HCT116 (cell line): ENCODE results near the gene INTS3. TPM values are rescaled to one million over a fixed set of nuclear protein-coding genes. Genes with fewer than 3 reads are reported as not detected.

Experiments
- ATAC-seq: fragments of 200-7000 bp; cut with Tn5 transposase; 2 replicates; pipeline ENCODE4 v1.9.1; 2020; ENCODE audit warnings: mild to moderate bottlenecking, moderate library complexity
- BruUV-seq: library from RNA; stranded (reverse); fragments of 400-500 nt; replicated peaks from 2 replicates; lab custom pipeline; 2021; lab: Mats Ljungman, UMichigan
- CTCF ChIA-PET: fragments of 300-600 bp; sonication (Branson Sonifier 250); formaldehyde crosslinking; loops from one replicate; lab custom pipeline; 2021; ENCODE audit warnings: antibody characterized with exemption; lab: Charles Lee
- POLR2A ChIA-PET: fragments of 300-600, 350-600 bp; sonication (Branson Sonifier 250); formaldehyde crosslinking; loops from one replicate; lab custom pipeline; 2021; ENCODE audit warnings: antibody characterized with exemption; lab: Charles Lee
- RAD21 ChIA-PET, 2 experiments: fragments of 300-600 bp; sonication (Branson Sonifier 250); formaldehyde crosslinking; loops; one replicate each; lab custom pipeline; 2023; ENCODE audit warnings: low total read pairs in 2 of 2; ENCODE audit not compliant: uncharacterized antibody in 2 of 2, unreplicated experiment in 2 of 2, low non-redundant PET in 1 of 2; lab: Charles Lee
- DNase-seq: peaks from one replicate; pipeline ENCODE4 v3.0.0-alpha.2; 2010; ENCODE audit warnings: low read depth, low spot score
- H2AFZ ChIP-seq: fragments of 200-600 bp; shearing (Covaris generic), sonication (generic); 2 replicates; pipeline ENCODE4 v1.6.1; 2017; ENCODE audit warnings: low read depth, mixed run types, mixed read lengths, antibody characterized with exemption, low read length; ENCODE audit not compliant: poor library complexity, severe bottlenecking
- H3K27ac ChIP-seq: 2 replicates; pipeline ENCODE4 v1.5.1; 2012; ENCODE audit warnings: low read depth, low read length
- H3K27me3 ChIP-seq: fragments of 200-600 bp; sonication (generic); 2 replicates; pipeline ENCODE4 v1.6.1; 2016; ENCODE audit warnings: mixed run types, low read length, mixed read lengths; ENCODE audit not compliant: insufficient read depth
- H3K36me3 ChIP-seq, 2 experiments: fragments of 200-500 bp in 1 of 2; fragments of 200-600 bp in 1 of 2; sonication (Bioruptor generic) in 1 of 2; sonication (generic) in 1 of 2; 2 replicates each; pipeline versions ENCODE4 v1.5.1 to v1.6.1; 2014 to 2016; ENCODE audit warnings: low read length in 2 of 2, inconsistent platforms in 1 of 2, mixed read lengths in 1 of 2, mixed run types in 1 of 2; ENCODE audit not compliant: insufficient read depth in 2 of 2, control insufficient read depth in 1 of 2
- H3K4me1 ChIP-seq, 2 experiments: fragments of 200-600 bp in 1 of 2; sonication (generic) in 1 of 2; 2 replicates each; pipeline versions ENCODE4 v1.5.1 to v1.6.1; 2012 to 2017; ENCODE audit warnings: low read length in 2 of 2, inconsistent platforms in 1 of 2, mild to moderate bottlenecking in 1 of 2, mixed read lengths in 1 of 2, mixed run types in 1 of 2, moderate library complexity in 1 of 2; ENCODE audit not compliant: insufficient read depth in 2 of 2, control insufficient read depth in 1 of 2
- H3K4me2 ChIP-seq: fragments of 200-600 bp; sonication (generic); 2 replicates; pipeline ENCODE4 v1.6.1; 2017; ENCODE audit warnings: mixed run types, low read length, mixed read lengths
- H3K4me3 ChIP-seq, 2 experiments: fragments of 200-600 bp in 1 of 2; sonication (generic) in 1 of 2; replicated peaks in 1 of 2; 2 replicates each; pipeline ENCODE4 v1.5.1; 2011 to 2016; ENCODE audit warnings: low read length in 2 of 2, control low read depth in 1 of 2, low read depth in 1 of 2, mild to moderate bottlenecking in 1 of 2, mixed read lengths in 1 of 2, mixed run types in 1 of 2
- H3K79me2 ChIP-seq: fragments of 200-600 bp; sonication (generic); 2 replicates; pipeline ENCODE4 v1.6.1; 2017; ENCODE audit warnings: mild to moderate bottlenecking, mixed run types, low read length, moderate library complexity, mixed read lengths; ENCODE audit not compliant: insufficient read depth
- H3K9ac ChIP-seq: fragments of 200-600 bp; sonication (generic); 2 replicates; pipeline ENCODE4 v1.6.1; 2016; ENCODE audit warnings: low read length, mixed read lengths
- H3K9me2 ChIP-seq: fragments of 200-600 bp; sonication (generic), shearing (Covaris generic); 2 replicates; pipeline ENCODE4 v1.6.1; 2017; ENCODE audit warnings: mixed run types, mild to moderate bottlenecking, moderate library complexity; ENCODE audit not compliant: insufficient read depth
- H3K9me3 ChIP-seq, 2 experiments: fragments of 200-500 bp in 1 of 2; fragments of 200-600 bp in 1 of 2; sonication (Bioruptor generic) in 1 of 2; sonication (generic) in 1 of 2; 2 replicates each; pipeline ENCODE4 v1.6.1; 2014 to 2017; ENCODE audit warnings: low read length in 2 of 2, mixed read lengths in 2 of 2, inconsistent platforms in 1 of 2, low read depth in 1 of 2, mild to moderate bottlenecking in 1 of 2, mixed run types in 1 of 2, moderate library complexity in 1 of 2; ENCODE audit not compliant: control insufficient read depth in 1 of 2, insufficient read depth in 1 of 2
- H4K20me1 ChIP-seq: fragments of 200-600 bp; sonication (generic), shearing (Covaris generic); 2 replicates; pipeline ENCODE4 v1.6.1; 2017; ENCODE audit warnings: mixed run types, mild to moderate bottlenecking, moderate library complexity; ENCODE audit not compliant: insufficient read depth
- CBX3 ChIP-seq: IDR thresholded peaks from 2 replicates; pipeline ENCODE4 v1.6.1; 2012; ENCODE audit warnings: low read depth
- CEBPB ChIP-seq: IDR thresholded peaks from 2 replicates; pipeline ENCODE4 v1.6.1; 2012; ENCODE audit warnings: low read depth
- EGR1 ChIP-seq: IDR thresholded peaks from 2 replicates; pipeline ENCODE4 v1.6.1; 2012; ENCODE audit warnings: low read depth
- EZH2 ChIP-seq: fragments of 200-600 bp; sonication (generic); IDR thresholded peaks from 2 replicates; pipeline ENCODE4 v1.6.1; 2017; ENCODE audit warnings: antibody characterized with exemption, mixed run types
- EZH2phosphoT487 ChIP-seq: fragments of 200-600 bp; IDR thresholded peaks from 2 replicates; pipeline ENCODE4 v1.6.1; 2018; ENCODE audit warnings: antibody characterized with exemption, borderline replicate concordance
- MAX ChIP-seq: IDR thresholded peaks from 2 replicates; pipeline ENCODE4 v1.6.1; 2012
- POLR2AphosphoS5 ChIP-seq: IDR thresholded peaks from 2 replicates; pipeline ENCODE4 v1.6.1; 2011; ENCODE audit warnings: mild to moderate bottlenecking, low read depth, low read length, moderate library complexity
- REST ChIP-seq: IDR thresholded peaks from 2 replicates; pipeline ENCODE4 v1.6.1; 2012; ENCODE audit warnings: low read depth
- SRF ChIP-seq: IDR thresholded peaks from 2 replicates; pipeline ENCODE4 v1.6.1; 2012; ENCODE audit warnings: low read depth
- ZFX ChIP-seq: fragments of 450-650 bp; IDR thresholded peaks from 2 replicates; pipeline ENCODE4 v1.6.1; 2017
- ZNF274 ChIP-seq: fragments of 200-500 bp; sonication (Bioruptor generic); IDR thresholded peaks from 2 replicates; pipeline ENCODE4 v1.6.1; 2014; ENCODE audit warnings: mild to moderate bottlenecking, low read depth, low read length, inconsistent platforms
- intact Hi-C: fragments of 100-400 bp; cut with micrococcal nuclease; formaldehyde crosslinking; loops from 2 replicates; pipeline ENCODE4 v1.10.0; 2022
- total RNA-seq: library from RNA; stranded (reverse); gene quantifications from one replicate; pipeline ENCODE4 v1.2.1, GENCODE V29; 2021; ENCODE audit not compliant: unreplicated experiment

The INTS3 gene
- total RNA-seq, 1 experiment from 2014 or later, result 47.6 TPM

- BruUV-seq, result no TSS peak
- Histone ChIP-seq H3K4me3 (no peak overlapping the region), H3K4me2 (no peak overlapping the region)
Observed at GRCh38 chr1:153792631-153793041, 64.8 kb downstream of the INTS3 start.

GRCh38 chr1:153793261-153793972, 65.6 kb downstream of the INTS3 start:
- Histone ChIP-seq H2AFZ (no peak overlapping the region), H3K4me2 (no peak overlapping the region), H3K4me1 (peaks cover 0 to 8% of the 10 kb centered on the region in 2 experiments; a peak in 1 of 4 replicates), H3K9ac (no peak overlapping the region), H3K27ac (no peak overlapping the region), H3K36me3 (no peaks in the 10 kb centered on the region), H3K9me2 (no peaks in the 10 kb centered on the region), H3K4me3 (no peak overlapping the region), H4K20me1 (no peaks in the 10 kb centered on the region), H3K9me3 (no peaks in the 10 kb centered on the region), H3K27me3 (no peaks in the 10 kb centered on the region), H3K79me2 (no peaks in the 10 kb centered on the region)
- RAD21 ChIA-PET, result no interaction called here
- ATAC-seq, result no peak
- no peak for TF ChIP-seq MAX
- TF ChIP-seq REST, result no peak
- no peak for TF ChIP-seq EZH2phosphoT487
- no TSS peak for BruUV-seq
- no peak for DNase-seq
- CTCF ChIA-PET, result no interaction called here
- intact Hi-C loops, result no loop called here
- POLR2A ChIA-PET, result no interaction called here

More at GRCh38 chr1:153792631-153793041, 64.8 kb downstream of the INTS3 start:
- H3K27me3 ChIP-seq, result no peaks in the 10 kb centered on the region
- H3K9me2 ChIP-seq, result no peaks in the 10 kb centered on the region
- DNase-seq (no peak), ATAC-seq (no peak)
- no peak overlapping the region for H3K27ac ChIP-seq
- no peaks in the 10 kb centered on the region for H3K9me3 ChIP-seq
- intact Hi-C loops, result no loop called here
- no peaks in the 10 kb centered on the region for H3K79me2 ChIP-seq
- no peak overlapping the region for H3K9ac ChIP-seq
- H2AFZ ChIP-seq, result no peak overlapping the region
- no peaks in the 10 kb centered on the region for H4K20me1 ChIP-seq
- TF ChIP-seq POLR2AphosphoS5 (no peak), CBX3 (no peak), MAX (no peak), EZH2 (no peak), CEBPB (no peak), ZNF274 (no peak), EGR1 (no peak), EZH2phosphoT487 (no peak), SRF (no peak), ZFX (no peak)
- no peaks in the 10 kb centered on the region for H3K36me3 ChIP-seq
- POLR2A ChIA-PET, result interaction anchor here (0.5 kb wide), 1 partner anchor 172 kb away, joined by 3 read pairs; no protein-coding TSS in a partner anchor
- RAD21 ChIA-PET, result no interaction called here
- H3K4me1 ChIP-seq, result peaks cover 0 to 8% of the 10 kb centered on the region in 2 experiments; a peak in 1 of 4 replicates
- CTCF ChIA-PET, result no interaction called here
